H1 (cell line): ENCODE results near the gene SLX1A. TPM values are rescaled to one million over a fixed set of nuclear protein-coding genes. Genes with fewer than 3 reads are reported as not detected.
"Not testable (repeated sequence)": the region's sequence is repeated elsewhere in the genome, so short reads cannot be mapped to it uniquely, and the experiment has no call there.

Experiments used
- CTCF ChIA-PET: fragments of 300-600 bp; sonication (Branson Sonifier 250); formaldehyde crosslinking; loops from one replicate; lab custom pipeline; 2021; ENCODE audit not compliant: partially characterized antibody; lab: Charles Lee
- POLR2A ChIA-PET: fragments of 300-600 bp; sonication (Branson Sonifier 250); formaldehyde crosslinking; loops from one replicate; lab custom pipeline; 2021; ENCODE audit warnings: inconsistent platforms; ENCODE audit not compliant: partially characterized antibody; lab: Charles Lee
- DNase-seq, 2 experiments: peaks; one replicate each; pipeline versions ENCODE4 v3.0.0 to v3.0.0-alpha.2; 2010 to 2022; ENCODE audit warnings: low spot score in 2 of 2, low read depth in 1 of 2, mixed read lengths in 1 of 2
- FAIRE-seq: peaks from 2 replicates; lab custom pipeline; 2011; peaks lifted over from hg19 to GRCh38; lab: Jason Lieb, UNC
- H2AFZ ChIP-seq: 2 replicates; pipeline ENCODE4 v1.8.1; 2012; ENCODE audit warnings: low read length, inconsistent platforms
- H2AK5ac ChIP-seq: 2 replicates; pipeline ENCODE4 v1.6.1; 2013; ENCODE audit warnings: low read depth, low read length
- H2BK120ac ChIP-seq: replicated peaks from 2 replicates; pipeline ENCODE3; 2013; ENCODE audit warnings: low read depth, low read length, inconsistent platforms
- H2BK12ac ChIP-seq: 2 replicates; pipeline ENCODE4 v1.6.1; 2013; ENCODE audit warnings: low read depth, low read length
- H2BK15ac ChIP-seq: 2 replicates; pipeline ENCODE4 v1.6.1; 2013; ENCODE audit warnings: low read length
- H2BK20ac ChIP-seq: 2 replicates; pipeline ENCODE4 v1.6.1; 2013; ENCODE audit warnings: low read length
- H2BK5ac ChIP-seq: 2 replicates; pipeline ENCODE4 v1.6.1; 2013; ENCODE audit warnings: low read depth, low read length
- H3K14ac ChIP-seq: 2 replicates; pipeline ENCODE4 v1.6.1; 2013; ENCODE audit warnings: inconsistent platforms; ENCODE audit not compliant: insufficient read length
- H3K18ac ChIP-seq: 2 replicates; pipeline ENCODE4 v1.6.1; 2013; ENCODE audit warnings: low read length; ENCODE audit errors: extremely low read depth
- H3K23ac ChIP-seq: 2 replicates; pipeline ENCODE4 v1.6.1; 2013; ENCODE audit warnings: inconsistent platforms; ENCODE audit not compliant: insufficient read length
- H3K23me2 ChIP-seq: 2 replicates; pipeline ENCODE4 v1.6.1; 2013; ENCODE audit warnings: low read depth, low read length
- H3K27ac ChIP-seq: 2 replicates; pipeline ENCODE4 v1.6.1; 2011; ENCODE audit warnings: low read depth, low read length, inconsistent platforms
- H3K27me3 ChIP-seq, 4 experiments: replicated peaks in 1 of 4; 1 replicate in 1 of 4; 2 replicates in 3 of 4; pipeline versions ENCODE4 v1.6.1 to v1.8.1; 2011 to 2013; ENCODE audit warnings: low read length in 3 of 4, mild to moderate bottlenecking in 3 of 4, inconsistent platforms in 2 of 4, mixed read lengths in 2 of 4, moderate library complexity in 1 of 4; ENCODE audit not compliant: control insufficient read depth in 3 of 4, insufficient read depth in 3 of 4; ENCODE audit errors: extremely low read depth in 1 of 4
- H3K36me3 ChIP-seq, 4 experiments: 2 replicates each; pipeline versions ENCODE4 v1.6.1 to v1.8.1; 2011 to 2013; ENCODE audit warnings: mild to moderate bottlenecking in 4 of 4, low read length in 3 of 4, moderate library complexity in 2 of 4, control low read depth in 1 of 4, inconsistent platforms in 1 of 4; ENCODE audit not compliant: insufficient read depth in 4 of 4, control insufficient read depth in 2 of 4
- H3K4ac ChIP-seq: replicated peaks from 2 replicates; pipeline ENCODE3; 2013; ENCODE audit warnings: low read length, low read depth, mixed read lengths, inconsistent platforms; ENCODE audit not compliant: insufficient read length
- H3K4me1 ChIP-seq, 4 experiments: replicated peaks in 1 of 4; 1 replicate in 1 of 4; 2 replicates in 3 of 4; pipeline versions ENCODE4 v1.6.1 to v1.8.1; 2011 to 2013; ENCODE audit warnings: low read length in 3 of 4, inconsistent platforms in 2 of 4, mixed read lengths in 1 of 4; ENCODE audit not compliant: insufficient read depth in 4 of 4, control insufficient read depth in 3 of 4
- H3K4me2 ChIP-seq, 2 experiments: 2 replicates each; pipeline versions ENCODE4 v1.6.1 to v1.8.1; 2011 to 2013; ENCODE audit warnings: low read depth in 2 of 2, low read length in 2 of 2, control low read depth in 1 of 2, inconsistent platforms in 1 of 2, mild to moderate bottlenecking in 1 of 2; ENCODE audit not compliant: insufficient read depth in 1 of 2
- H3K4me3 ChIP-seq, 4 experiments: fragments of 200-600, 300-600 bp in 1 of 4; sonication (generic), shearing (Covaris generic), sonication (Bioruptor Twin) in 1 of 4; 2 replicates each; pipeline versions ENCODE4 v1.5.1 to v1.8.1; 2011 to 2016; ENCODE audit warnings: low read length in 4 of 4, low read depth in 3 of 4, control low read depth in 2 of 4, inconsistent platforms in 2 of 4, mild to moderate bottlenecking in 2 of 4, mixed read lengths in 1 of 4, moderate library complexity in 1 of 4; ENCODE audit not compliant: insufficient read depth in 2 of 4; ENCODE audit errors: extremely low read depth in 1 of 4
- H3K56ac ChIP-seq: replicated peaks from 2 replicates; pipeline ENCODE3; 2013; ENCODE audit warnings: low read depth, mild to moderate bottlenecking, mixed read lengths, low read length, inconsistent platforms; ENCODE audit not compliant: insufficient read length
- H3K79me1 ChIP-seq: 2 replicates; pipeline ENCODE4 v1.6.1; 2013; ENCODE audit warnings: low read depth, low read length, control low read depth
- H3K79me2 ChIP-seq, 2 experiments: 2 replicates each; pipeline versions ENCODE4 v1.6.1 to v1.8.1; 2012 to 2013; ENCODE audit warnings: low read length in 2 of 2, mild to moderate bottlenecking in 2 of 2, inconsistent platforms in 1 of 2; ENCODE audit not compliant: insufficient read depth in 2 of 2, control insufficient read depth in 1 of 2
- H3K9ac ChIP-seq, 4 experiments: replicated peaks in 1 of 4; 1 replicate in 1 of 4; 2 replicates in 3 of 4; pipeline versions ENCODE4 v1.6.1 to v1.8.1; 2011 to 2013; ENCODE audit warnings: low read depth in 3 of 4, low read length in 3 of 4, control low read depth in 2 of 4, mild to moderate bottlenecking in 2 of 4, moderate library complexity in 2 of 4, inconsistent platforms in 1 of 4; ENCODE audit errors: extremely low read depth in 1 of 4
- H3K9me3 ChIP-seq, 2 experiments: 2 replicates each; pipeline versions ENCODE4 v1.6.1 to v1.8.1; 2012 to 2013; ENCODE audit warnings: mild to moderate bottlenecking in 2 of 2, moderate library complexity in 2 of 2, control low read depth in 1 of 2, inconsistent platforms in 1 of 2, low read depth in 1 of 2, low read length in 1 of 2, mixed read lengths in 1 of 2; ENCODE audit not compliant: insufficient read depth in 2 of 2
- H4K20me1 ChIP-seq, 2 experiments: replicated peaks in 1 of 2; 2 replicates each; pipeline versions ENCODE3 to v1.8.1; 2011 to 2013; ENCODE audit warnings: inconsistent platforms in 2 of 2, low read length in 2 of 2, mild to moderate bottlenecking in 1 of 2; ENCODE audit not compliant: insufficient read depth in 2 of 2, control insufficient read depth in 1 of 2
- H4K5ac ChIP-seq: 2 replicates; pipeline ENCODE4 v1.6.1; 2013; ENCODE audit warnings: low read length, low read depth, mixed read lengths, inconsistent platforms; ENCODE audit not compliant: insufficient read length
- H4K8ac ChIP-seq: 2 replicates; pipeline ENCODE4 v1.8.0; 2013; ENCODE audit warnings: mild to moderate bottlenecking, moderate library complexity, low read length, inconsistent platforms; ENCODE audit not compliant: insufficient read depth; ENCODE audit errors: extremely low read depth
- H4K91ac ChIP-seq: replicated peaks from 2 replicates; pipeline ENCODE3; 2013; ENCODE audit warnings: low read length, mixed read lengths, inconsistent platforms; ENCODE audit not compliant: insufficient read length
- WGBS, 2 experiments: shearing (Covaris generic) in 1 of 2; methylation state at CpG; one replicate each; pipeline versions ENCODE4 v1.1.6 to v1.1.7; 2013 to 2015; ENCODE audit warnings: low lambda C conversion rate in 2 of 2, mixed read lengths in 2 of 2, inconsistent platforms in 1 of 2, low coverage in 1 of 2, missing lambda C conversion rate in 1 of 2; ENCODE audit not compliant: insufficient replicate concordance in 2 of 2, insufficient coverage in 1 of 2, insufficient read length in 1 of 2; ENCODE audit errors: extremely low coverage in 1 of 2, missing lambda C conversion rate in 1 of 2; 5-methylcytosine and 5-hydroxymethylcytosine counted together
- polyA plus RNA-seq, 7 experiments: library from polyadenylated mRNA; depleted of rRNA in 3 of 7; stranded (reverse) in 5 of 7; unstranded in 2 of 7; fragments of >200 nt in 5 of 7; fragments of 200-250 nt in 2 of 7; gene quantifications; 1 replicate in 5 of 7; 2 replicates in 1 of 7; 4 replicates in 1 of 7; pipeline versions ENCODE4 v1.2.1 to v1.2.3, GENCODE V29; 2011 to 2013; ENCODE audit warnings: missing spikeins in 2 of 7, mixed read lengths in 2 of 7
- total RNA-seq: library from RNA; stranded (reverse); fragmentation: NEBNext Ultra II Directional; extraction: Animal tissue kit (Norgen Biotek cat#: 25700); gene quantifications from 2 replicates; pipeline ENCODE4 v1.2.1, GENCODE V29; 2021

SLX1A gene
- total and polyA plus RNA-seq, 2 of the 8 experiments (the other 6 are each of a cell fraction or from before 2014, with no cell fraction given): 4.7 to 36.9 TPM

DNA sequence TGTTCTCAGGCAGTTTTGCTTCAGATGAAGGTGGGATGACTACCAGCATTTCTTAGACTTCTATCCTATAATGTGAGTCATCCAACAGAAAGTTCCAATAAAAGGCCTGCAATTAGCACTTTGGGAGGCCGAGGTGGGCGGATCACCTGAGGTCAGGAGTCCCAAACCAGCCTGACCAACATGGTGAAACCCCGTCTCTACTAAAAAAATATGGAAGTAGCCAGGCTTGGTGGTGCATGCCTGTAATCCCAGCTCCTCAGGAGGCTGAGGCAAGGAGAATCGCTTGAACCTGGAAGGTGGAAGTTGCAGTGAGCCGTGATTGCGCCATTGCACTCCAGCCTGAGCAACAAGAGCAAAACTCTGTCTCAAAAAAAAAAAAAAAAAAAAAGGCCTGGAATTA is 16.8 kb upstream of the SLX1A start:
- not testable (repeated sequence) for H2AK5ac ChIP-seq, FAIRE-seq, H3K4ac ChIP-seq, H3K27ac ChIP-seq, H3K4me3 ChIP-seq, H4K91ac ChIP-seq, H2BK12ac ChIP-seq, H2BK15ac ChIP-seq, DNase-seq, H2BK5ac ChIP-seq, H3K4me2 ChIP-seq, H3K56ac ChIP-seq, H3K27me3 ChIP-seq, H3K23me2 ChIP-seq, H3K9ac ChIP-seq, H3K36me3 ChIP-seq, H3K18ac ChIP-seq, H2AFZ ChIP-seq, H3K23ac ChIP-seq, H3K4me1 ChIP-seq, H3K14ac ChIP-seq, H4K20me1 ChIP-seq, H3K79me2 ChIP-seq, H4K5ac ChIP-seq, H2BK120ac ChIP-seq, H3K79me1 ChIP-seq, H4K8ac ChIP-seq, H2BK20ac ChIP-seq, H3K9me3 ChIP-seq
- CTCF ChIA-PET: interaction anchor here (1.0 to 2.1 kb wide), 3 partner anchors 10 to 65 kb away, joined by 3 to 9 read pairs (median 3); no protein-coding TSS in a partner anchor
- WGBS, 2 experiments: 86% methylated on average over 6 of the region's 6 CpGs; no CpG with 5 or more reads in 1 of the 2 experiments
- POLR2A ChIA-PET: interaction anchor here (1.8 kb wide), 1 partner anchor 16 kb away, joined by 4 read pairs; no protein-coding TSS in a partner anchor
